ENCODE measurements around the gene EIF1.

DNA sequence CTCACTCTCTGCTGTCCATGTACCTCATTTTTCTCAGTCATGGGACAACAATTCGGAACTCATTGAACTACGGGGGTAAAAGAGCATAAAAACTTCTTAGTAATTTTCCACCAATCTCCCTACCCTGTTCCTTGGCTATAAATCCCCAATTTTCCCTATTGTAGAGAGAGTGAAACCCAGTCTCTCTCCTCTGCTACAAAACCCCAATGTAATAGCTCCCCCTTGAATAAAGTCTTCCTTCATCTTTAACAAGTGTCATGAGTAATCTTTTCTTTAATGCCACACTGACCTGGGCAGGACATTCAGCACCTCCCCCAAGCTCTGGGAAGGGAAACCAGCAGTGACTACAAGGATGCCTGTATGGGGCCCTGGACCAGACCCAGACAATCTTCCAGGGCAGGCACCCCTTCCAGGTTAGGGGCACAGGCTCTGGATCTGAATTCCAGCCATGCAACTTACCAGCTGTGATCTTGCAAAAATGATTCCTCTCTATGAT, 10.2 kb upstream of the EIF1 start:
- TF ChIP-seq, protein P1, sequence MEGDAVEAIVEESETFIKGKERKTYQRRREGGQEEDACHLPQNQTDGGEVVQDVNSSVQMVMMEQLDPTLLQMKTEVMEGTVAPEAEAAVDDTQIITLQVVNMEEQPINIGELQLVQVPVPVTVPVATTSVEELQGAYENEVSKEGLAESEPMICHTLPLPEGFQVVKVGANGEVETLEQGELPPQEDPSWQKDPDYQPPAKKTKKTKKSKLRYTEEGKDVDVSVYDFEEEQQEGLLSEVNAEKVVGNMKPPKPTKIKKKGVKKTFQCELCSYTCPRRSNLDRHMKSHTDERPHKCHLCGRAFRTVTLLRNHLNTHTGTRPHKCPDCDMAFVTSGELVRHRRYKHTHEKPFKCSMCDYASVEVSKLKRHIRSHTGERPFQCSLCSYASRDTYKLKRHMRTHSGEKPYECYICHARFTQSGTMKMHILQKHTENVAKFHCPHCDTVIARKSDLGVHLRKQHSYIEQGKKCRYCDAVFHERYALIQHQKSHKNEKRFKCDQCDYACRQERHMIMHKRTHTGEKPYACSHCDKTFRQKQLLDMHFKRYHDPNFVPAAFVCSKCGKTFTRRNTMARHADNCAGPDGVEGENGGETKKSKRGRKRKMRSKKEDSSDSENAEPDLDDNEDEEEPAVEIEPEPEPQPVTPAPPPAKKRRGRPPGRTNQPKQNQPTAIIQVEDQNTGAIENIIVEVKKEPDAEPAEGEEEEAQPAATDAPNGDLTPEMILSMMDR (IDR thresholded peaks at IDR 0.05), result no peak
- TF ChIP-seq POLR2A (IDR thresholded peaks at IDR 0.05), result no peak
